ENCODE results near the gene CPOX. TPM values are rescaled to one million over a fixed set of nuclear protein-coding genes. Genes with fewer than 3 reads are reported as not detected.
"Not testable (repeated sequence)": the region's sequence is repeated elsewhere in the genome, so short reads cannot be mapped to it uniquely, and the experiment has no call there.

CPOX gene
- total RNA-seq, 2 donors from 2014 or later, result 23.3 to 31.7 TPM

DNA sequence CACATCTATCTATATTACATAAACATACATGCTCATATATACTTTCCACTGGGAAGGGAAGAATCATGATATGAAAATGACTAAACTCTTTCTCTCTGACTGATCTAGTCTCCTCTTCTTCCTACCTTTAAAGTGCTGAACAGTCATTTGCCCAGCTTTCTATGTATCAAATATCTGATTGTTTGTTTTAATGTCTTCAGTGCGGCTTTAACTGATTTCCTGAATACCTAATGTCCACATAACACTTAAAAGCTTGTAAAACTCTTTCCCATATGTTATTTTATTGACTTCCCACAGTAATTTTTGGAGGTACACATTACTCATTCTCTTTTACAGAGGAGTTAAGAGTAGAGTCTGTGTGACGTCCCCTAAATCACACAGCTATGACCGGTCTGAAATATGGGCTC is 28.2 kb downstream of the CPOX start:
- TF ChIP-seq, protein P1, sequence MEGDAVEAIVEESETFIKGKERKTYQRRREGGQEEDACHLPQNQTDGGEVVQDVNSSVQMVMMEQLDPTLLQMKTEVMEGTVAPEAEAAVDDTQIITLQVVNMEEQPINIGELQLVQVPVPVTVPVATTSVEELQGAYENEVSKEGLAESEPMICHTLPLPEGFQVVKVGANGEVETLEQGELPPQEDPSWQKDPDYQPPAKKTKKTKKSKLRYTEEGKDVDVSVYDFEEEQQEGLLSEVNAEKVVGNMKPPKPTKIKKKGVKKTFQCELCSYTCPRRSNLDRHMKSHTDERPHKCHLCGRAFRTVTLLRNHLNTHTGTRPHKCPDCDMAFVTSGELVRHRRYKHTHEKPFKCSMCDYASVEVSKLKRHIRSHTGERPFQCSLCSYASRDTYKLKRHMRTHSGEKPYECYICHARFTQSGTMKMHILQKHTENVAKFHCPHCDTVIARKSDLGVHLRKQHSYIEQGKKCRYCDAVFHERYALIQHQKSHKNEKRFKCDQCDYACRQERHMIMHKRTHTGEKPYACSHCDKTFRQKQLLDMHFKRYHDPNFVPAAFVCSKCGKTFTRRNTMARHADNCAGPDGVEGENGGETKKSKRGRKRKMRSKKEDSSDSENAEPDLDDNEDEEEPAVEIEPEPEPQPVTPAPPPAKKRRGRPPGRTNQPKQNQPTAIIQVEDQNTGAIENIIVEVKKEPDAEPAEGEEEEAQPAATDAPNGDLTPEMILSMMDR (IDR thresholded peaks at IDR 0.05), result no peak
- H3K27me3 ChIP-seq, result no peaks in the 10 kb centered on the region
- no peaks in the 10 kb centered on the region for H3K9me3 ChIP-seq
- H3K9ac ChIP-seq (ENCODE audit: low read depth in 2 of 2, low read length in 2 of 2), result no peak overlapping the region
- no peak for DNase-seq
- no peaks in the 10 kb centered on the region for H3K36me3 ChIP-seq
- no peaks in the 10 kb centered on the region for H3K4me1 ChIP-seq
- intact Hi-C loops (cut with DNase I), result no loop called here
- no peak overlapping the region for H3K4me3 ChIP-seq
- no peak overlapping the region for H3K27ac ChIP-seq

DNA sequence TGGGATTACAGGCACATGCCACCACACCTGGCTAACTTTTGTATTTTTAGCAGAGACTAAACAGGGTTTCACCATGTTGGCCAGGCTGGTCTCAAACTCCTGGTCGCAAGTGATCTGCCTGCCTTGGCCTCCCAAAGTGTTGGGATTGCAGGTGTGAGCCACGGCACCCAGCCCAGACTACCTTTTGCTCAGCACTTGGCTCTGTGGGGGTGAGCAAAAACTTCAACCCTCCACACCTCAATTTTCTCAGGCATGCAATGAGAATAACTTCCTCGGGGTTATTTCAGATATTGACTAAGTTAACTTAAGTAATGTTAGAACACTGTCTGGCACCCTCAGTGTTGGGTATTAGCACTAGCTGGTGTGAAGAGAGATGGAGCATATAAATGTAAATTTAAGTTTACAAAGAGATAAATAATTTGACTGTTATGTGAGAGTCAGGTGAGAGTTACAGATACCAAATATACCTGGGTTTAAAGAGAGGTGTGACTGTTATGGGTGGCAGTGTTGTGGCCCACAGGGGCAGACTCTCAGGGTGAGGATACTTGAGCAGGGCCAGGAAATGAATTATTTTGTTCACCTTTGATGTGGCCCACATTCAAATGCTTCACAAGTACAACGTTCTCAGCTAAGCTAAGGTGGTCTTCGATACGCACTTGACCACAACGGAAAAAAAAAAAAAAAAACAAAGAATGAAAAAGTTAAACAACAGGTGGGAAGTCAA is 29.0 kb downstream of the CPOX start:
- Histone ChIP-seq H3K36me3 (no peaks in the 10 kb centered on the region), H3K4me3 (no peak overlapping the region), H3K27ac (no peak overlapping the region), H3K9me3 (no peaks in the 10 kb centered on the region), H3K27me3 (no peaks in the 10 kb centered on the region), H3K4me1 (no peaks in the 10 kb centered on the region), H3K9ac (ENCODE audit: low read depth in 2 of 2, low read length in 2 of 2) (no peak overlapping the region)
- no peak for DNase-seq
- TF ChIP-seq, protein P1 (IDR thresholded peaks at IDR 0.05), result no peak
- intact Hi-C loops (cut with DNase I), result no loop called here

DNA sequence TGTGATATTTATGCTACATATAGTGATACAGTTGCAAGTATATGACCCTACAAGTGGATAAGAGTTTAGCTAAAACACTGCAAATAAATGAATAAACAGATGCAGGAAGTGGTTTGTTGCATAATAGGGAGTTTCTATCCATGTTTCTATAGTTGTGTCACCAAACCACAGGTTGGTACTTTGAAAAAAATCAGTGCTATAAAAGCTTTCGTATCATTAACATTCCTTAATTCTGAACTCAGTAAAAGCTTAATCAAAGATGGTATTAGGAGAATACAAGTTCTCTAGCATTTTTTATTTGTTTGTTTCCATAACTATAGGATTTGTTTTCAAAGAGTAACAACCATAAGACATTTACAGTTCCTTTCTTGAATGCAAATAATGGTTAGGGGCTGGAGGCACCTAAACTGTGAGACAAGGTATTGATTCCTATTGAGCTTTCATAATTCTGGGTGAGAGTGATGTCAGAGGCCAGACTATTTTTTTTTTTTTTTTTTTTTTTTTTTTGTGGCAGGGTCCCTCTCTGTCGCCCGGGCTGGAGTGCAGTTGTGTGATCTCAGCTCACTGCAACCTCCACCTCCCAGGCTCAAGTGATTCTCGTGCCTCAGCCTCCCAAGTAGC is 29.6 kb downstream of the CPOX start:
- no peak for DNase-seq
- intact Hi-C loops (cut with DNase I), result no loop called here
- no peaks in the 10 kb centered on the region for H3K9me3 ChIP-seq
- no peaks in the 10 kb centered on the region for H3K4me1 ChIP-seq
- H3K9ac ChIP-seq (ENCODE audit: low read depth in 2 of 2, low read length in 2 of 2), result no peak overlapping the region
- H3K36me3 ChIP-seq, result no peaks in the 10 kb centered on the region
- H3K27ac ChIP-seq, result no peak overlapping the region
- H3K27me3 ChIP-seq, result no peaks in the 10 kb centered on the region
- no peak overlapping the region for H3K4me3 ChIP-seq
- TF ChIP-seq, protein P1 (IDR thresholded peaks at IDR 0.05), result no peak

DNA sequence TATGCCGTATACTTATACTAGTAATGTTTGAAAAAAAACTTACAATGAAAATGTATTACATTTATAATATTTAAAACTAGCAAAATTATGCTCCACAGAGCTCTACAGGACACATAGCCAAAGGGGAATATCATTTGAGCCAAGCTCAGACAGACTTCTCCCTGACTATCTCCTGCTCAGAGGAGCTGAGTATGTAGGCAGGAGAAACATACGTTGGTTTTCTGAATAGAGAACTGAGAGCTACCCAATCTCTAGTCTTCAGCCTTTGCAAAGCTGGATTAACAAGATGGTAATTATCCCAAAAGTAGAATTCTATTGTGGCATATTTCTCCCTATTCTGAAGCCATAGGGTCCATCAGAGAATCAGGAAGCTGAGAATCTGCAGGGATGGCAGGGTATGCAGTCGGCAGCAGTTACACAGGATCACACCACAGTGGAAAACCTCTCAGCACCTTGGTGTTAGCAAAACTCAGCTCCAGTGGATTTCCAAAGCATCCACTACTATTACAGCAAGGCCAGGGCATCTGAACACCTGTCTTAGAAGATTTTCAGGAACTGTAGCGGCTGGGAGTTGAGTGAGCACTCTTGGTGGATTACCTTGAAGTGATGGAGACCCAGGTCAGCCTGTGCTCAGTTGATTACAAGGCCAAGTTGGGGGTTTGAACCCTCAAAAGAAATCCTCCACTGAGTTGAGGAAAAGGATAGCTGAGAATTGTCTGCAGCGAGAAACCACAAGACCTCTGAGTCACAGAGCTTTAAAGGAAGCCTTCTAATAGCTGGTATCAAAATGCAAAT is 31.5 kb downstream of the CPOX start:
- Histone ChIP-seq H3K9me3 (no peaks in the 10 kb centered on the region), H3K27me3 (no peaks in the 10 kb centered on the region), H3K4me1 (no peaks in the 10 kb centered on the region), H3K4me3 (no peak overlapping the region), H3K9ac (ENCODE audit: low read depth in 2 of 2, low read length in 2 of 2) (no peak overlapping the region), H3K36me3 (no peaks in the 10 kb centered on the region), H3K27ac (no peak overlapping the region)
- TF ChIP-seq, protein P1 (IDR thresholded peaks at IDR 0.05), result no peak
- DNase-seq, result no peak
- intact Hi-C loops (cut with DNase I), result no loop called here

DNA sequence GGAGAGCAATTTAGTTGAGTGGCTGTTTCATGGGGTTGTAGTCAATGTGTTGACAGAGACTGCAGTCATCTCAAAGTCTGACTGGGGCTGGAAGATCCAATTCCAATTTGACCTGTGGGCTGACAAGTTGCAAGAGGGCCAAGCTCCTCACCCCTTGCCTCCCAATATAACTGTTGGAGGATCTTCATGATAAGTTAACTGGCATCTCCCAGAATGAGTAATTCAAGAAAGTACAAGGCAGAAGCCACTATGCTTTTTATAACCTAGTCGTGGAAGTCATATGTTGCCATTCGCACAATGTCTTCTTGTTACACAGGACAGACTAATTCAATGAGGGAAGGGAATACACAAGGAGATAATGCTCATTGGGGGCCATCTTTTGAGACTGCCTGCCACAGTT is 32.5 kb downstream of the CPOX start:
- Histone ChIP-seq H3K9ac (ENCODE audit: low read depth in 2 of 2, low read length in 2 of 2) (no peak overlapping the region), H3K36me3 (no peaks in the 10 kb centered on the region)
- intact Hi-C loops (cut with DNase I), result no loop called here

DNA sequence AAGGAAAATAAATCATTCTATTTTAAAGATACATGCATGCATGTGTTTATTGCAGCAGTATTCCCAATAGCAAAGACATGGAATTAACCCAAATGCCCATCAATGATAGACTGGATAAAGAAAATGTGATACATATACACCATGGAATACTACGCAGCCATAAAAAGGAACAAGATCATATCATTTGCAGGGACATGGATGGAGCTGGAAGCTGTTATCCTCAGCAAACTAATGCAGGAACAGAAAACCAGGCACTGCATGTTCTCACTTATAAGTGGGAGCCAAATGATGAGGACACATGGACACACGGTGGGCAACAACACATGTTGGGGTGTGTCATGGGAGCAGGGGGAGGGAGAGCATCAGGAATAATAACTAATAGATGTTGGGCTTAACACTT is 33.6 kb downstream of the CPOX start:
- H3K4me3 ChIP-seq; H3K4me1 ChIP-seq; DNase-seq; intact Hi-C loops (cut with DNase I); H3K27ac ChIP-seq; H3K9me3 ChIP-seq; H3K9ac ChIP-seq (ENCODE audit: low read depth in 2 of 2, low read length in 2 of 2); H3K27me3 ChIP-seq; H3K36me3 ChIP-seq: not testable (repeated sequence)

More for the DNA sequence above, 32.5 kb downstream of the CPOX start:
- H3K9me3 ChIP-seq, result no peaks in the 10 kb centered on the region
- TF ChIP-seq, protein P1 (IDR thresholded peaks at IDR 0.05), result no peak
- no peaks in the 10 kb centered on the region for H3K4me1 ChIP-seq
- no peak for DNase-seq
- H3K4me3 ChIP-seq, result no peak overlapping the region
- no peak overlapping the region for H3K27ac ChIP-seq
- no peaks in the 10 kb centered on the region for H3K27me3 ChIP-seq

Data from colonic mucosa (tissue), 4 donors.